ENCODE data around the gene TPRN.

Gene TPRN

DNA sequence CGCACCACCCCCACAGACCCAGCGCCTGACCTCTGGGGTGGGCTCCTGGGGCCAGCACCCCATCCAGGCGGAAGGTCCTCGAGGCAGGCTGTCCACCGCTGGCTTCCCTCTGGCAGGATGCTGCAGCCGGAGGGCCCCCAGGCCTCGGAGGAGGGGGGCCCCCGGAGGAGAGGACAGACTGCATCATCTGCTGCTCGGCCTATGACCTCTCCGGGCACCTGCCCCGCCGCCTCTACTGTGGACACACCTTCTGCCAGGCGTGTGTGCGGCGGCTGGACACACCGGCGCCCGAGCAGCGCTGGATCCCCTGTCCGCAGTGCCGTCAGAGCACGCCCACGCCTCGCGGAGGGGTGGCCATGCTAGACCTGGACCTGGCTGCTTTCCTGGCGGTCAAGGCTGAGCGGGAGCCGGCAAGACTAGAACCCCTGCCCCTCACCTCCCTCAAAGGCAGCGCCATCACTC, 28.0 kb upstream of the TPRN start:
- H3K9me3 Mint-ChIP-seq = no peaks in the 10 kb centered on the region
- H3K4me3 Mint-ChIP-seq = no peak overlapping the region
- no peak for DNase-seq
- H3K36me3 Mint-ChIP-seq (ENCODE audit: low read depth) = no peaks in the 10 kb centered on the region
- TF ChIP-seq, protein P1, sequence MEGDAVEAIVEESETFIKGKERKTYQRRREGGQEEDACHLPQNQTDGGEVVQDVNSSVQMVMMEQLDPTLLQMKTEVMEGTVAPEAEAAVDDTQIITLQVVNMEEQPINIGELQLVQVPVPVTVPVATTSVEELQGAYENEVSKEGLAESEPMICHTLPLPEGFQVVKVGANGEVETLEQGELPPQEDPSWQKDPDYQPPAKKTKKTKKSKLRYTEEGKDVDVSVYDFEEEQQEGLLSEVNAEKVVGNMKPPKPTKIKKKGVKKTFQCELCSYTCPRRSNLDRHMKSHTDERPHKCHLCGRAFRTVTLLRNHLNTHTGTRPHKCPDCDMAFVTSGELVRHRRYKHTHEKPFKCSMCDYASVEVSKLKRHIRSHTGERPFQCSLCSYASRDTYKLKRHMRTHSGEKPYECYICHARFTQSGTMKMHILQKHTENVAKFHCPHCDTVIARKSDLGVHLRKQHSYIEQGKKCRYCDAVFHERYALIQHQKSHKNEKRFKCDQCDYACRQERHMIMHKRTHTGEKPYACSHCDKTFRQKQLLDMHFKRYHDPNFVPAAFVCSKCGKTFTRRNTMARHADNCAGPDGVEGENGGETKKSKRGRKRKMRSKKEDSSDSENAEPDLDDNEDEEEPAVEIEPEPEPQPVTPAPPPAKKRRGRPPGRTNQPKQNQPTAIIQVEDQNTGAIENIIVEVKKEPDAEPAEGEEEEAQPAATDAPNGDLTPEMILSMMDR (IDR thresholded peaks at IDR 0.05) = no peak
- H3K27ac Mint-ChIP-seq = no peak overlapping the region
- H3K4me1 Mint-ChIP-seq = peaks cover 14% of the 10 kb centered on the region
- H3K27me3 Mint-ChIP-seq (ENCODE audit: low read depth, poor library complexity) = no peaks in the 10 kb centered on the region

DNA sequence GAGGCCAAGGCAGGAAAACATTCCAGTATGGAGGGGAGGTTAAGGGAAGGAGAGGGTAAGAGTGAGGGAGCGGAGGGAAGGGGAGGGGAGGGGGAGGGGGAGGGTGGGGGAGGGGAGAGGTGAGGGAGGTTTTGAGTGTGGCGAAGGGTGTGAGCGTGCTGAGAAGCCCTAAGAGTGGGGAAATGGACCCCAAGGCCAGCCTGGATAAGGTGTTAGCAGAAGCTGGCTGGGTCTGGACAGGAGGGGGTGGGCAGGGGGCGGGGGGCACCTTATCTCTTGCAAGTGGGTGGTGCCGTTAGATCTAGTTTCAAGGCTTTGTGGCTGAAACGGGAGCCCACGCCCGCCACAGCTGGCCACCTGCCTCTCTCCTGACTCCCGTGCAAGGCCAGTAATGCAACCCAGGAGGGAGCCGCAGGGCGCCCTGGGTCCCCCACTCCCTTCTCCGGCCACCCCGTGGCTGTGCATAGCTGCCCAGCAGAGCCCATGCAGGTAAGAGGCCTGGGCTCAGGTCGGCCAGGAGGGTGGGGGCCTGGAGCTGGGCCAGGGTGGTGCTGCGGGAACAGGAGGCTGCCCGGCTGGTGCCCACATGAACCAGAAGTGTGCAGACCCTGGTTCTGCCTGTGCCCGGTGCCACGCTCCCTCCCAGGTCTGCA, 27.4 kb upstream of the TPRN start:
- DNase-seq = no peak
- Mint-ChIP-seq H3K9me3 (no peaks in the 10 kb centered on the region), H3K27ac (no peak overlapping the region), H3K4me3 (peak overlapping the region; percentile 46), H3K27me3 (ENCODE audit: low read depth, poor library complexity) (peaks cover under 1% of the 10 kb centered on the region), H3K4me1 (peaks cover 14% of the 10 kb centered on the region), H3K36me3 (ENCODE audit: low read depth) (no peaks in the 10 kb centered on the region)
- TF ChIP-seq, protein P1 (IDR thresholded peaks at IDR 0.05) = no peak

DNA sequence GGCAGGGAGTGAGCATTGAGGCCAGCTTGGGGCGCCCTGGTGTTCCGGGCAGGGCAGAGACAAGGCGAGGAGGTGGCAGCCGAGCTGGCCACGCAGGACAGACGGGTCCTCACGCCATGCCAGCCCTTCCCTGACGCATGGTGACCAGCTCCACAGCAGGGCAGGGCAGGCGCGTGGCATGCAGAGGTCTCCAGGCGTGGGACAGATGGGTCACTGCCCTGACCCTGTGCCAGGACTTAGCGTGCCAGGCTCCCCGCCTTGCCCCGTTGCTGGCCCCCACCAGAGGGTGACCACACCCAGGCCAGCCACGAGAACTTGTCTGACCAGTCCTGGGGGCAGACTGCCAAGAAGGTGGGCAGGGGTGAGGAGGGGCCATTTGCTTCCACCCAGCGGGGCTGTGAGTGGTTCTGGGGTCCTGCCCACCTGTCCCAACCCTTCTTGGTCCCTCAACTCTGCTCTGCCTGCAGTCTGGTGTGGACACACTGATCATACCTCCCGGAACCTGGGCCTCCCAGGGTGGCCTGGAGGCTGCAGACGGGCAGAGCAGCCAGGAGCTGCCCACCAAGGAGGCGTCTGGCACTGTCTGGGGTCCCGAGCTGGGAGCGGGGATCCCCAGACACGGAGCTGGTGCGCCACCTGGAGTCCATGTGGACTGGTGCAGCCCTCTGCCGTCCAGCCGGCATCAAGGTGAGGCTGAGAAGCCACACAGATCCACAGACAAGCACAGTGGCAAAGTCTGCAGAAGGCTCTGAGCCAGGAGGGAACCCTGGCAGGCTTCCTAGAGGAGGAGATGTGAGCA, 26.7 kb upstream of the TPRN start, which contains the start of gene RNF224:
RNF224 (plus strand) TSS at position 449 of the 799 bp plus-strand sequence. CDS start 834 bp downstream, outside the sequence.
- Mint-ChIP-seq H3K4me1 (peaks cover 14% of the 10 kb centered on the region), H3K36me3 (ENCODE audit: low read depth) (no peaks in the 10 kb centered on the region)

DNA sequence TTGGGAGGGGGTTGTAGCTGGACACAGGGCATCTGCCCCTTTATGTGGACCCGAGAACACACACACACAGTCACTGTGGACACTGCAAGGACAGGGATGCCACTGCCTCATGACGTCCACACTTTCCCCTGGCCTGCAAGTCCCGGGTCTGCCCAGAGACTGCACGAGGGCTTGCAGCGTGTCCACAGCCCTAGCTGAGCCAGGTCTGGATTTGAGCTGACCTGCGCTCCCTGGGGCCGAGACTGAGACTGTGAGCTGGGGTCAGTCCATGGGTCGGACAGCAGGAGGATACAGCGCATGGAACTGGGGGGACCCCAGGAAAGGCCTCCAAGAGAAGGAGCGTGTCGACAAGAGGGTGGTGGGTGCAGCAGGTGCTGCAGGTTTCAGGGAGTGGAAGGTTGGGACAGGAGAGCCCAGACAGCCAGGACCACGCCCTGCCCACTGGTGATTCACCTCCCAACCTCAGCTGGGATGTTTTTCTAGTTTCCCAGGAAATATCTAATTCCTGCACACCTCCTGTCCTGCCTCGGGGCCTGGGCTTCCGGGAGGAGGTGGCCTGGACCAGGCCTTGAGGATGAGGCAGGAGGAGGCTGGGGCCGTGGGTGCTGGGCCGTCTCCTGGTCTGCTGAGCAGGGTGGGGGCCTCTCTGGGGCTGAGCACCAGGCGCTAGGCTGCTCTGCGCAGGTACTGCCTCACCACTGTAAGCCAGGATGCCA, 26.0 kb upstream of the TPRN start:
- TF ChIP-seq, protein P1 (IDR thresholded peaks at IDR 0.05) = no peak
- Mint-ChIP-seq H3K27me3 (ENCODE audit: low read depth, poor library complexity) (peaks cover 4% of the 10 kb centered on the region), H3K36me3 (ENCODE audit: low read depth) (no peaks in the 10 kb centered on the region), H3K9me3 (no peaks in the 10 kb centered on the region), H3K27ac (no peak overlapping the region), H3K4me3 (no peak overlapping the region), H3K4me1 (peaks cover 14% of the 10 kb centered on the region)
- DNase-seq = no peak

More for the DNA sequence above, 26.7 kb upstream of the TPRN start, which contains the start of gene RNF224:
- TF ChIP-seq, protein P1 (IDR thresholded peaks at IDR 0.05) = peak; percentile 83
- DNase-seq = peak; percentile 89
- Mint-ChIP-seq H3K27ac (no peak within 1 kb of the TSS), H3K4me3 (peak within 1 kb of the TSS; percentile 46), H3K9me3 (no peaks in the 10 kb centered on the region), H3K27me3 (ENCODE audit: low read depth, poor library complexity) (peaks cover 4% of the 10 kb centered on the region)

DNA sequence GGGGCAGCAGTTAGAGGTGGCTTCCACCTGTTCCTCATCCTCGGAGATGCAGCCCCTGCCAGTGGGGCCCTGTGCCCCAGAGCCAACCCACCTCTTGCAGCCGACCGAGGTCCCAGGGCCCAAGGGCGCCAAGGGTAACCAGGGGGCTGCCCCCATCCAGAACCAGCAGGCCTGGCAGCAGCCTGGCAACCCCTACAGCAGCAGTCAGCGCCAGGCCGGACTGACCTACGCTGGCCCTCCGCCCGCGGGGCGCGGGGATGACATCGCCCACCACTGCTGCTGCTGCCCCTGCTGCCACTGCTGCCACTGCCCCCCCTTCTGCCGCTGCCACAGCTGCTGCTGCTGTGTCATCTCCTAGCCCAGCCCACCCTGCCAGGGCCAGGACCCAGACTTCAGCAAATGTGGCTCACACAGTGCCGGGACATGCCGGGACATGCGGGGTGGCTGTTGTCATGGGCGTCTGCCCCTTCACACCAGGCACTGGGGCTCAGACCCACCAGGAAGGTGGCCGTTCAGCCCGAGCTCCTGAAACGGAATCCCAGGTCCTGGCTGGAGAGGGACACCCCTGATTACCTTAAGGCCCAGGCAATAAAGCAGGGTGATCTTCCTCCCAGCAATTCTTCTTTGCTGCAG, 25.3 kb upstream of the TPRN start:
- TF ChIP-seq, protein P1 (IDR thresholded peaks at IDR 0.05) = no peak
- H3K4me3 Mint-ChIP-seq = no peak overlapping the region
- peaks cover 14% of the 10 kb centered on the region for H3K4me1 Mint-ChIP-seq
- H3K9me3 Mint-ChIP-seq = no peaks in the 10 kb centered on the region
- H3K27ac Mint-ChIP-seq = no peak overlapping the region
- no peaks in the 10 kb centered on the region for H3K36me3 Mint-ChIP-seq (ENCODE audit: low read depth)
- DNase-seq = no peak
- peaks cover 4% of the 10 kb centered on the region for H3K27me3 Mint-ChIP-seq (ENCODE audit: low read depth, poor library complexity)
